ENCODE results near the gene E2F8. TPM values are rescaled to one million over a fixed set of nuclear protein-coding genes. Genes with fewer than 3 reads are reported as not detected.

Gene E2F8
- total RNA-seq, 2 donors from 2014 or later = 0.26 TPM; not detected in 1

- no peaks in the 10 kb centered on the region for H3K27me3 ChIP-seq
- WGBS, 2 donors = 35 to 45% methylated on average over 3 of the region's 3 CpGs
- no peaks in the 10 kb centered on the region for H3K9me3 ChIP-seq
- no peak for ATAC-seq
- H3K4me1 ChIP-seq = no peaks in the 10 kb centered on the region
- DNase-seq = no peak
- H3K36me3 ChIP-seq (replicated peaks in 1 of 2; ENCODE audit: insufficient read depth in 1 of 2, low read depth in 2 of 2) = no peaks in the 10 kb centered on the region
- H3K27ac ChIP-seq = no peak overlapping the region
- no peak overlapping the region for H3K4me3 ChIP-seq
- intact Hi-C loops (cut with DNase I) = no loop called here
- TF ChIP-seq CTCF (IDR thresholded peaks at IDR 0.05) (no peak), POLR2A (IDR thresholded peaks at IDR 0.05) (no peak)
Measured at GRCh38 chr11:19208959-19209546, 31.7 kb downstream of the E2F8 start.

- Histone ChIP-seq H3K4me3 (no peak overlapping the region), H3K27ac (no peak overlapping the region), H3K4me1 (no peaks in the 10 kb centered on the region), H3K36me3 (replicated peaks in 1 of 2; ENCODE audit: insufficient read depth in 1 of 2, low read depth in 2 of 2) (no peaks in the 10 kb centered on the region), H3K27me3 (no peaks in the 10 kb centered on the region), H3K9me3 (no peaks in the 10 kb centered on the region)
- TF ChIP-seq CTCF (IDR thresholded peaks at IDR 0.05) = no peak
- TF ChIP-seq POLR2A (IDR thresholded peaks at IDR 0.05) = no peak
- intact Hi-C loops (cut with DNase I) = no loop called here
- ATAC-seq = no peak
- DNase-seq = no peak
- WGBS, 2 donors = 85 to 92% methylated on average over 2 of the region's 2 CpGs
Measured at GRCh38 chr11:19208181-19208580, 32.6 kb downstream of the E2F8 start.

- ATAC-seq = no peak
- no peaks in the 10 kb centered on the region for H3K4me1 ChIP-seq
- no peaks in the 10 kb centered on the region for H3K9me3 ChIP-seq
- no peaks in the 10 kb centered on the region for H3K36me3 ChIP-seq (replicated peaks in 1 of 2; ENCODE audit: insufficient read depth in 1 of 2, low read depth in 2 of 2)
- H3K4me3 ChIP-seq = no peak overlapping the region
- 77 to 80% methylated on average over 5 of the region's 5 CpGs for WGBS, 2 donors
- no peak overlapping the region for H3K27ac ChIP-seq
- no peaks in the 10 kb centered on the region for H3K27me3 ChIP-seq
- DNase-seq = no peak
- intact Hi-C loops (cut with DNase I) = no loop called here
- TF ChIP-seq POLR2A (IDR thresholded peaks at IDR 0.05) (no peak), CTCF (IDR thresholded peaks at IDR 0.05) (no peak)
Measured at GRCh38 chr11:19204836-19205235, 35.9 kb downstream of the E2F8 start.

GRCh38 chr11:19201737-19202605 lies 38.8 kb downstream of the E2F8 start, which contains the start of gene CSRP3:
CSRP3 (minus strand) TSS chr11:19201983; CDS start chr11:19192448, 9,535 bp downstream.
- WGBS, 2 donors = 68 to 78% methylated on average over 6 to 7 of the region's 7 CpGs
- intact Hi-C loops (cut with DNase I) = no loop called here
- TF ChIP-seq CTCF (IDR thresholded peaks at IDR 0.05) = no peak
- TF ChIP-seq POLR2A (IDR thresholded peaks at IDR 0.05) = no peak
- Histone ChIP-seq H3K27me3 (no peaks in the 10 kb centered on the region), H3K4me1 (no peaks in the 10 kb centered on the region), H3K4me3 (no peak within 1 kb of the TSS), H3K36me3 (replicated peaks in 1 of 2; ENCODE audit: insufficient read depth in 1 of 2, low read depth in 2 of 2) (no peaks in the 10 kb centered on the region), H3K27ac (no peak within 1 kb of the TSS), H3K9me3 (no peaks in the 10 kb centered on the region)
- ATAC-seq = no peak
- no peak for DNase-seq

Measured in body of pancreas (tissue), 4 donors.